HG03378 (cell line): ENCODE results near the gene ACP4.
"Not testable (repeated sequence)": the region's sequence is repeated elsewhere in the genome, so short reads cannot be mapped to it uniquely, and the experiment has no call there.

Source experiments
- ATAC-seq: cut with Tn5 transposase; IDR thresholded peaks from one replicate; pipeline ENCODE4 v1.9.1; 2021; ENCODE audit warnings: mild to moderate bottlenecking, moderate library complexity; ENCODE audit not compliant: unreplicated experiment

The ACP4 gene

GRCh38 chr19:50796634-50797428 lies 6.6 kb downstream of the ACP4 start:
- no peak for ATAC-seq

- ATAC-seq, result no peak
Measured at GRCh38 chr19:50797429-50797780, 7.2 kb downstream of the ACP4 start.

GRCh38 chr19:50797781-50798658 lies 7.8 kb downstream of the ACP4 start:
- no peak for ATAC-seq

GRCh38 chr19:50798659-50799546 lies 8.7 kb downstream of the ACP4 start:
- ATAC-seq, result no peak

- no peak for ATAC-seq
Measured at GRCh38 chr19:50799547-50799851, 9.3 kb downstream of the ACP4 start.

- no peak for ATAC-seq
Measured at GRCh38 chr19:50801107-50801506, 10.9 kb downstream of the ACP4 start.

GRCh38 chr19:50803633-50804419 lies 13.6 kb downstream of the ACP4 start:
- no peak for ATAC-seq

- ATAC-seq, result peak; percentile 77
Measured at GRCh38 chr19:50804420-50805272, 14.4 kb downstream of the ACP4 start.

- no peak for ATAC-seq
Measured at GRCh38 chr19:50808856-50809255, 18.6 kb downstream of the ACP4 start.

- not testable (repeated sequence) for ATAC-seq
Measured at GRCh38 chr19:50811622-50812238, 21.5 kb downstream of the ACP4 start.

GRCh38 chr19:50812474-50812873 lies 22.3 kb downstream of the ACP4 start:
- ATAC-seq, result no peak

- ATAC-seq, result no peak
Measured at GRCh38 chr19:50814883-50815282, 24.7 kb downstream of the ACP4 start.

GRCh38 chr19:50815439-50815838 lies 25.2 kb downstream of the ACP4 start:
- ATAC-seq, result no peak

- ATAC-seq, result peak; percentile 34
Measured at GRCh38 chr19:50817941-50818858, 28.0 kb downstream of the ACP4 start.

GRCh38 chr19:50818859-50819472 lies 28.8 kb downstream of the ACP4 start:
- no peak for ATAC-seq

GRCh38 chr19:50819636-50820035 lies 29.4 kb downstream of the ACP4 start:
- no peak for ATAC-seq

- ATAC-seq, result no peak
Measured at GRCh38 chr19:50820086-50820485, 29.9 kb downstream of the ACP4 start.
